ENCODE results near the gene CNN1.
"Not testable (repeated sequence)": the region's sequence is repeated elsewhere in the genome, so short reads cannot be mapped to it uniquely, and the experiment has no call there.

DNA sequence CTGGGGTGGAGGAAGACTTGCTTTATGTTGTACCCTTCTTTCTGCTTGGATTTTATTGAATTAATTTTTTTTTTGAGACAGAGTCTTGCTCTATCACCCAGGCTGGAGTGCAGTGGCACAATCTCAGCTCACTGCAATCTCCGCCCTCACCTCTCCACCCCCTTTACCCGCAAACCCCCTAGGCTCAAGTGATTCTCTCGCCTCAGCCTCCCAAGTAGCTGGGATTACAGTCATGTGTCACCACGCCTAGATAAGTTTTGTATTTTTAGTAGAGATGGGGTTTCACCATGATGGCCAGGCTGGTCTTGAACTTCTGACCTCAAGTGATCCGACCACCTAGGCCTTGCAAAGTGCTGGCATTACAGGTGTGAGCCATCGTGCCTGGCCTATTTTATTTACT is 34.7 kb downstream of the CNN1 start:
- TF ChIP-seq TARDBP, SP1, ZNF384 (IDR thresholded peaks at IDR 0.05): not testable (repeated sequence)

Data from HEK293T (cell line).